ENCODE results near the gene DOCK6. TPM values are rescaled to one million over a fixed set of nuclear protein-coding genes. Genes with fewer than 3 reads are reported as not detected.

DOCK6 gene
- polyA plus RNA-seq, 1 donor from 2014 or later: not detected

- Histone ChIP-seq H3K9me3 (ENCODE audit: low read length) (no peaks in the 10 kb centered on the region), H3K79me2 (replicated peaks; ENCODE audit: insufficient read depth, low read length) (no peaks in the 10 kb centered on the region), H2AFZ (ENCODE audit: low read depth, low read length) (no peak overlapping the region), H3K27ac (ENCODE audit: low read length) (no peak overlapping the region), H4K20me1 (ENCODE audit: insufficient read depth) (no peaks in the 10 kb centered on the region), H3K9ac (ENCODE audit: low read length) (no peak overlapping the region), H3K27me3 (ENCODE audit: insufficient read depth, low read depth, low read length) (no peaks in the 10 kb centered on the region), H3K36me3 (ENCODE audit: insufficient read depth, low read length) (no peaks in the 10 kb centered on the region), H3F3A (ENCODE audit: insufficient read depth, low read length, poor library complexity, severe bottlenecking) (no peaks in the 10 kb centered on the region), H3K9me2 (ENCODE audit: insufficient read depth, low read length) (no peaks in the 10 kb centered on the region), H3K4me3 (ENCODE audit: low read length) (no peak overlapping the region), H3K4me2 (ENCODE audit: low read length) (no peak overlapping the region)
- TF ChIP-seq EZH2 (IDR thresholded peaks at IDR 0.05; ENCODE audit: borderline replicate concordance, insufficient read depth, low read length, poor library complexity, severe bottlenecking): no peak
- no peak for TF ChIP-seq TAF1 (IDR thresholded peaks at IDR 0.05; ENCODE audit: low read depth)
- no peak for TF ChIP-seq SMC3 (conservative IDR thresholded peaks at IDR 0.05; ENCODE audit: poor library complexity)
- TF ChIP-seq REST (IDR thresholded peaks at IDR 0.05; ENCODE audit: borderline replicate concordance): no peak
- no peak for TF ChIP-seq EP300 (conservative IDR thresholded peaks at IDR 0.05; ENCODE audit: poor library complexity, severe bottlenecking)
- TF ChIP-seq POLR2AphosphoS5 (IDR thresholded peaks at IDR 0.05): no peak
- no peak for TF ChIP-seq CTCF (IDR thresholded peaks at IDR 0.05; ENCODE audit: poor library complexity, severe bottlenecking)
- no peak for TF ChIP-seq RAD21 (conservative IDR thresholded peaks at IDR 0.05)
- no peak for TF ChIP-seq MXI1 (conservative IDR thresholded peaks at IDR 0.05; ENCODE audit: poor library complexity, severe bottlenecking)
These were observed 27.7 kb downstream of the DOCK6 start for GRCh38 chr19:11234486-11235075.

GRCh38 chr19:11233073-11233472 lies 29.3 kb downstream of the DOCK6 start:
- Histone ChIP-seq H3K36me3 (ENCODE audit: insufficient read depth, low read length) (no peaks in the 10 kb centered on the region), H3K27ac (ENCODE audit: low read length) (no peak overlapping the region), H4K20me1 (ENCODE audit: insufficient read depth) (no peaks in the 10 kb centered on the region), H3K4me2 (ENCODE audit: low read length) (no peak overlapping the region), H3K79me2 (replicated peaks; ENCODE audit: insufficient read depth, low read length) (no peaks in the 10 kb centered on the region), H3K9me3 (ENCODE audit: low read length) (no peaks in the 10 kb centered on the region), H2AFZ (ENCODE audit: low read depth, low read length) (no peak overlapping the region), H3K4me3 (ENCODE audit: low read length) (no peak overlapping the region), H3F3A (ENCODE audit: insufficient read depth, low read length, poor library complexity, severe bottlenecking) (no peaks in the 10 kb centered on the region), H3K9me2 (ENCODE audit: insufficient read depth, low read length) (no peaks in the 10 kb centered on the region), H3K9ac (ENCODE audit: low read length) (no peak overlapping the region), H3K27me3 (ENCODE audit: insufficient read depth, low read depth, low read length) (no peaks in the 10 kb centered on the region)
- no peak for TF ChIP-seq MXI1 (conservative IDR thresholded peaks at IDR 0.05; ENCODE audit: poor library complexity, severe bottlenecking)
- no peak for TF ChIP-seq REST (IDR thresholded peaks at IDR 0.05; ENCODE audit: borderline replicate concordance)

All from neural cell (in vitro differentiated cells).